A172 (cell line): ENCODE measurements around the gene TUBB4B. TPM values are rescaled to one million over a fixed set of nuclear protein-coding genes. Genes with fewer than 3 reads are reported as not detected.

Experiments
- DNase-seq: peaks from one replicate; pipeline ENCODE4 v3.0.0-alpha.2; 2015; ENCODE audit warnings: low spot score
- total RNA-seq: library from RNA; depleted of rRNA; stranded (reverse); fragments of >200 nt; shearing (Covaris generic); gene quantifications from 2 replicates; pipeline ENCODE4 v1.2.3, GENCODE V29; 2014

The TUBB4B gene
- total RNA-seq, 1 experiment from 2014 or later: 717 TPM

GRCh38 chr9:137270929-137271695 lies 30.0 kb downstream of the TUBB4B start:
- DNase-seq: no peak

GRCh38 chr9:137271696-137272076 lies 30.6 kb downstream of the TUBB4B start:
- no peak for DNase-seq

- DNase-seq: no peak
Observed at GRCh38 chr9:137272241-137273094, 31.4 kb downstream of the TUBB4B start.

GRCh38 chr9:137273095-137273490 lies 32.0 kb downstream of the TUBB4B start:
- no peak for DNase-seq

- no peak for DNase-seq
Observed at GRCh38 chr9:137273611-137274320, 32.7 kb downstream of the TUBB4B start.

- DNase-seq: no peak
Observed at GRCh38 chr9:137275203-137275587, 34.1 kb downstream of the TUBB4B start.

- no peak for DNase-seq
Observed at GRCh38 chr9:137275588-137276472, 34.7 kb downstream of the TUBB4B start.

- peak; percentile 83 for DNase-seq
Observed at GRCh38 chr9:137276473-137277328, 35.6 kb downstream of the TUBB4B start.

GRCh38 chr9:137277329-137278041 lies 36.4 kb downstream of the TUBB4B start, which contains the start of gene TOR4A:
TSS of gene TOR4A (plus strand) at chr9:137277726. CDS start at chr9:137278690, 964 bp downstream.
- DNase-seq: peak; percentile 98

- DNase-seq: no peak
Observed at GRCh38 chr9:137278061-137278701, 37.1 kb downstream of the TUBB4B start.

GRCh38 chr9:137278721-137279711 lies 37.9 kb downstream of the TUBB4B start:
- DNase-seq: no peak

GRCh38 chr9:137279741-137280473 lies 38.8 kb downstream of the TUBB4B start:
- DNase-seq: no peak

GRCh38 chr9:137280474-137281344 lies 39.6 kb downstream of the TUBB4B start:
- no peak for DNase-seq

- DNase-seq: no peak
Observed at GRCh38 chr9:137281345-137282116, 40.4 kb downstream of the TUBB4B start.

GRCh38 chr9:137286975-137287383 lies 45.9 kb downstream of the TUBB4B start:
- peak; percentile 87 for DNase-seq
